DOHH2 (cell line): ENCODE measurements around the gene IRS1.

ENCODE experiments used
- H3F3A ChIP-seq: fragments of 200-600 bp; sonication (generic), shearing (Covaris generic); 2 replicates; pipeline ENCODE4 v1.6.0; 2016; ENCODE audit warnings: antibody characterized with exemption, mild to moderate bottlenecking; ENCODE audit not compliant: control insufficient read depth, insufficient read depth
- H3K27ac ChIP-seq: fragments of 200-600 bp; sonication (generic); 2 replicates; pipeline ENCODE4 v1.5.1; 2014; ENCODE audit warnings: low read depth, mild to moderate bottlenecking, low read length, moderate library complexity
- H3K27me3 ChIP-seq: fragments of 200-600 bp; sonication (generic); 2 replicates; pipeline ENCODE4 v1.6.1; 2014; ENCODE audit warnings: mild to moderate bottlenecking, low read length, mixed read lengths; ENCODE audit not compliant: control insufficient read depth
- H3K36me3 ChIP-seq: fragments of 200-600 bp; sonication (generic); 2 replicates; pipeline ENCODE4 v1.6.1; 2014; ENCODE audit warnings: mild to moderate bottlenecking, low read length, moderate library complexity, mixed read lengths; ENCODE audit not compliant: control insufficient read depth
- H3K4me1 ChIP-seq: fragments of 200-600 bp; sonication (generic); 2 replicates; pipeline ENCODE4 v1.6.1; 2014; ENCODE audit warnings: mild to moderate bottlenecking, low read length, mixed read lengths; ENCODE audit not compliant: control insufficient read depth
- H3K4me2 ChIP-seq: fragments of 200-600 bp; sonication (generic); 2 replicates; pipeline ENCODE4 v1.6.0; 2014; ENCODE audit warnings: mild to moderate bottlenecking, low read length, moderate library complexity
- H3K4me3 ChIP-seq: fragments of 200-600 bp; sonication (generic); 2 replicates; pipeline ENCODE4 v1.5.1; 2014; ENCODE audit warnings: mild to moderate bottlenecking, low read length, mixed read lengths
- H3K79me2 ChIP-seq: fragments of 200-600 bp; sonication (generic); 2 replicates; pipeline ENCODE4 v1.6.1; 2014; ENCODE audit warnings: mild to moderate bottlenecking, low read length, mixed read lengths; ENCODE audit not compliant: control insufficient read depth
- H3K9me2 ChIP-seq: fragments of 200-600 bp; sonication (generic); replicated peaks from 2 replicates; pipeline ENCODE4 v1.6.1; 2014; ENCODE audit warnings: mild to moderate bottlenecking, low read length, mixed read lengths; ENCODE audit not compliant: control insufficient read depth
- H3K9me3 ChIP-seq: fragments of 200-600 bp; sonication (generic); 2 replicates; pipeline ENCODE4 v1.6.1; 2014; ENCODE audit warnings: antibody characterized with exemption, low read length, mixed read lengths; ENCODE audit not compliant: control insufficient read depth, insufficient read depth
- H4K20me1 ChIP-seq: fragments of 200-600 bp; sonication (generic); 2 replicates; pipeline ENCODE4 v1.6.0; 2014; ENCODE audit warnings: low read depth, mild to moderate bottlenecking, antibody characterized with exemption, low read length, moderate library complexity; ENCODE audit not compliant: control insufficient read depth, insufficient read depth
- EZH2phosphoT487 ChIP-seq: fragments of 200-600 bp; sonication (generic); IDR thresholded peaks from 2 replicates; pipeline ENCODE4 v1.6.1; 2017; ENCODE audit warnings: borderline replicate concordance, mild to moderate bottlenecking, antibody characterized with exemption, low read length, moderate library complexity, mixed read lengths
- TF ChIP-seq, protein P1 (sequence below): fragments of 200-600 bp; sonication (generic); IDR thresholded peaks from one replicate; pipeline ENCODE4 v1.5.1; 2014; ENCODE audit warnings: antibody characterized with exemption, mild to moderate bottlenecking, low read depth, low read length; ENCODE audit not compliant: poor library complexity, severe bottlenecking

IRS1 gene

DNA sequence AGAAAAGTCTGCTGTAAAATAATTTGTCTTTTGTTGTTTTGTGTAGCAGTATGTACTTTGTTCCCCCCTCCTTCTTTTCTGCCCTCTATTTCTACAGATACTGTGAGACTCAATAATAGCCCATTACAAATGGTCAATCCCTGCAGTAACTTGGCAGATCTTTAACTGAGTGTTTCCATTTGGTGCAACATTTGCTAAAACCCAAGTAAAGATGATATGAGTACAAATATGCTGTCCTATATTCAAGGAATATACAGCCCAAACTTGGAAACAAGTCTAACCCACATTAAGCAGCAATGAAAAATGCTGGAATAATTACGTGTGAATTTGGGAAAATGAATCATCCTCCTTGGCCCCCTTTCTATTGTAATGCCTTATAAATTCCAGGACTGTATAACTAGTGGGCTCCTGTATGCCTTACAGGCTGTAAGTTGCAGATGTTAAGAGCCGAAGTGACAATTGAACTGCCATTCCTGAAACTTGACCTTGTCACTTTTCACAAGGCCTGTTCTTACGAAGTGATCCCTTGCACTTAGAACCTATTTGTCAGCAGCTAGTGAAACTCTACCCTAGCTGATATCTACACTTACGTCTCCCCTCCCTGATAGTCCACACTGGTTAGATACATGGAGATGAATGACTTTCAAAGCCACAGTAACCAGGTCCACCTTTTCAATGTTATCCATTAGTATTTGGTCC, 104.9 kb downstream of the IRS1 start:
- Histone ChIP-seq H3F3A (no peaks in the 10 kb centered on the region), H4K20me1 (no peaks in the 10 kb centered on the region), H3K27ac (no peak overlapping the region), H3K27me3 (no peaks in the 10 kb centered on the region), H3K9me2 (no peaks in the 10 kb centered on the region), H3K79me2 (no peaks in the 10 kb centered on the region), H3K4me1 (peaks cover 7% of the 10 kb centered on the region; the same call in 1 of the 2 replicates), H3K9me3 (no peaks in the 10 kb centered on the region), H3K4me2 (no peak overlapping the region), H3K36me3 (no peaks in the 10 kb centered on the region), H3K4me3 (no peak overlapping the region)
- TF ChIP-seq, protein P1, sequence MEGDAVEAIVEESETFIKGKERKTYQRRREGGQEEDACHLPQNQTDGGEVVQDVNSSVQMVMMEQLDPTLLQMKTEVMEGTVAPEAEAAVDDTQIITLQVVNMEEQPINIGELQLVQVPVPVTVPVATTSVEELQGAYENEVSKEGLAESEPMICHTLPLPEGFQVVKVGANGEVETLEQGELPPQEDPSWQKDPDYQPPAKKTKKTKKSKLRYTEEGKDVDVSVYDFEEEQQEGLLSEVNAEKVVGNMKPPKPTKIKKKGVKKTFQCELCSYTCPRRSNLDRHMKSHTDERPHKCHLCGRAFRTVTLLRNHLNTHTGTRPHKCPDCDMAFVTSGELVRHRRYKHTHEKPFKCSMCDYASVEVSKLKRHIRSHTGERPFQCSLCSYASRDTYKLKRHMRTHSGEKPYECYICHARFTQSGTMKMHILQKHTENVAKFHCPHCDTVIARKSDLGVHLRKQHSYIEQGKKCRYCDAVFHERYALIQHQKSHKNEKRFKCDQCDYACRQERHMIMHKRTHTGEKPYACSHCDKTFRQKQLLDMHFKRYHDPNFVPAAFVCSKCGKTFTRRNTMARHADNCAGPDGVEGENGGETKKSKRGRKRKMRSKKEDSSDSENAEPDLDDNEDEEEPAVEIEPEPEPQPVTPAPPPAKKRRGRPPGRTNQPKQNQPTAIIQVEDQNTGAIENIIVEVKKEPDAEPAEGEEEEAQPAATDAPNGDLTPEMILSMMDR = no peak
- TF ChIP-seq EZH2phosphoT487 = no peak

DNA sequence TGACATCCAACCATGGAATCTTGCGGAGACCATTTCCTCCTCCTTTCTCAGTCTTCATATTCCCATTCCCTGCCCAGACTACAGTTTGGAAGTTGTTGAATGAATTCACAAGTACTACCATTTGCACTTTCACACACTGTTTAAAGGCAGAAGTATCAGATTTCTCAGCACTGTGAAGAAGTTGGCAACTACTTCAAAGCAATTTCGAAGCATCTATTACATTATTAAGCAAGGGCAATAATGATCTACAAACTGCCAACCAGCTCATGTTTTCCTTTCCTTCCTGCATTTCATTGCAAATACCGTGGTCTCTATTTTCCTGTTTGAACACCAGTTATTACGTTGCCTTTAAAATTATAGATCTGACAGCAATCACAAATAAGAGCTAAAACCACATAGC, 105.5 kb downstream of the IRS1 start:
- no peaks in the 10 kb centered on the region for H3K9me2 ChIP-seq
- H3K4me3 ChIP-seq = no peak overlapping the region
- H3K79me2 ChIP-seq = no peaks in the 10 kb centered on the region
- no peaks in the 10 kb centered on the region for H3F3A ChIP-seq
- no peak overlapping the region for H3K4me2 ChIP-seq
- no peaks in the 10 kb centered on the region for H3K9me3 ChIP-seq
- no peak overlapping the region for H3K27ac ChIP-seq
- no peaks in the 10 kb centered on the region for H3K36me3 ChIP-seq
- no peaks in the 10 kb centered on the region for H3K27me3 ChIP-seq
- TF ChIP-seq, protein P1 = no peak
- TF ChIP-seq EZH2phosphoT487 = no peak
- H4K20me1 ChIP-seq = no peaks in the 10 kb centered on the region
- peaks cover 7% of the 10 kb centered on the region; the same call in 1 of the 2 replicates for H3K4me1 ChIP-seq

DNA sequence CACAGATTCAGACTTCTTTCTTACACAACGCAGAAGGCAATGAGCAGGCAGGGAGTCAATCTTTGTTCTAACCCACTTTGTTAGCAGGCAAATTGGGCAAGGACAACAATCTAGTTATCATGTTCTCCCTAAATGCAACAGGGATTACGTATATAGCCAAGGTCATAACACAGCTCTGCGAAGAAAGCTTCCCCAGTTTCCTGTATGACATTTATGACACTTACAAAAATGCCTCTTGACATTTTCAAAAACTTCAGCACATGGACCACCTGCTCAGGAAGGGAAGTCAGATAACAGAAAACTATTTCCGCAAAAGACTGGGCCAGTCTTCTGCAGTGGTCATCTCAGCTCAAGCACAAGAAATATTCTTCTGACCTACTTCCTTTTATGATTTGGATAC, 106.1 kb downstream of the IRS1 start:
- no peaks in the 10 kb centered on the region; the same call in 1 of the 2 replicates for H3K9me3 ChIP-seq
- no peaks in the 10 kb centered on the region for H4K20me1 ChIP-seq
- H3F3A ChIP-seq = no peaks in the 10 kb centered on the region
- H3K27me3 ChIP-seq = no peaks in the 10 kb centered on the region
- no peaks in the 10 kb centered on the region for H3K36me3 ChIP-seq
- TF ChIP-seq, protein P1 = no peak
- TF ChIP-seq EZH2phosphoT487 = no peak
- no peaks in the 10 kb centered on the region for H3K79me2 ChIP-seq
- H3K4me1 ChIP-seq = peaks cover 7% of the 10 kb centered on the region; the same call in 1 of the 2 replicates
- no peak overlapping the region for H3K27ac ChIP-seq
- H3K4me2 ChIP-seq = no peak overlapping the region
- no peak overlapping the region for H3K4me3 ChIP-seq
- no peaks in the 10 kb centered on the region for H3K9me2 ChIP-seq
